Stimulated activated effector memory CD8-positive, alpha-beta T cell treated with anti-CD3 and anti-CD28 coated beads, Interleukin-12 subunit alpha, Interleukin-12 subunit beta, amount 100 ng/mL, for 72 hours (primary cell): ENCODE data around the gene TXNDC15.

Experiments used
- ATAC-seq: fragments of 150-1000 bp; cut with Tn5 transposase; 2 replicates; pipeline ENCODE4 v1.10.0; 2021
- DNase-seq, 2 donors: peaks; one replicate each; pipeline ENCODE4 v3.0.0; 2021 to 2022; ENCODE audit warnings: low spot score in 2 of 2
- H3K27ac Mint-ChIP-seq: one replicate; pipeline ENCODE4 v1.8.0; 2022; ENCODE audit warnings: mild to moderate bottlenecking, mixed read lengths
- H3K36me3 Mint-ChIP-seq: one replicate; pipeline ENCODE4 v1.8.0; 2022; ENCODE audit warnings: mild to moderate bottlenecking, mixed read lengths
- H3K4me1 Mint-ChIP-seq: one replicate; pipeline ENCODE4 v1.8.0; 2022; ENCODE audit warnings: mixed read lengths
- H3K4me3 Mint-ChIP-seq: one replicate; pipeline ENCODE4 v1.8.0; 2022; ENCODE audit warnings: mild to moderate bottlenecking, mixed read lengths
- H3K9me3 Mint-ChIP-seq: one replicate; pipeline ENCODE4 v1.8.0; 2022; ENCODE audit warnings: mixed read lengths

The TXNDC15 gene

DNA sequence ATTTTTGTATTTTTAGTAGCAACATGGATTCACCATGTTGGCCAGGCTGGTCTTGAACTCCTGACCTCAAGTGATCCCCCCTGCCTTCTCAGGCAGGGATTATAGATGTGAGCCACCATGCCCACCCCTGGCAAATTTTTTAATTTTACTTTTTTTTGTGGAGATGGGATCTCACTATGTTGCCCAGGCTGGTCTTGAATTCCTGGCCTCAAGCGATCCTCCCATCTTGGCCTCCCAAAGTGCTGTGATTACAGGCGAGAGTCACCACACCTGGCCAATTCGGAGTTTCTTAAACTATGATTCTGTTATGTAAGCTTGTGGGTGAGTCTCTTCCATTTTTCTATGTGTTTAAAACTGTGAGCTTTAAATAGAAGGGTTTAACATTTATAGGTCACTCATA, 58.3 kb downstream of the TXNDC15 start:
- H3K4me3 Mint-ChIP-seq: no peak overlapping the region
- DNase-seq (no peak), ATAC-seq (no peak)
- H3K27ac Mint-ChIP-seq: no peak overlapping the region
- H3K4me1 Mint-ChIP-seq: no peaks in the 10 kb centered on the region
- peaks cover 12% of the 10 kb centered on the region for H3K36me3 Mint-ChIP-seq
- no peaks in the 10 kb centered on the region for H3K9me3 Mint-ChIP-seq

GRCh38 chr5:134934202-134934601, 60.0 kb downstream of the TXNDC15 start:
- H3K9me3 Mint-ChIP-seq: no peaks in the 10 kb centered on the region
- no peak for ATAC-seq
- H3K4me1 Mint-ChIP-seq: no peaks in the 10 kb centered on the region
- H3K36me3 Mint-ChIP-seq: peaks cover 12% of the 10 kb centered on the region
- H3K4me3 Mint-ChIP-seq: no peak overlapping the region
- no peak overlapping the region for H3K27ac Mint-ChIP-seq
- no peak for DNase-seq

DNA sequence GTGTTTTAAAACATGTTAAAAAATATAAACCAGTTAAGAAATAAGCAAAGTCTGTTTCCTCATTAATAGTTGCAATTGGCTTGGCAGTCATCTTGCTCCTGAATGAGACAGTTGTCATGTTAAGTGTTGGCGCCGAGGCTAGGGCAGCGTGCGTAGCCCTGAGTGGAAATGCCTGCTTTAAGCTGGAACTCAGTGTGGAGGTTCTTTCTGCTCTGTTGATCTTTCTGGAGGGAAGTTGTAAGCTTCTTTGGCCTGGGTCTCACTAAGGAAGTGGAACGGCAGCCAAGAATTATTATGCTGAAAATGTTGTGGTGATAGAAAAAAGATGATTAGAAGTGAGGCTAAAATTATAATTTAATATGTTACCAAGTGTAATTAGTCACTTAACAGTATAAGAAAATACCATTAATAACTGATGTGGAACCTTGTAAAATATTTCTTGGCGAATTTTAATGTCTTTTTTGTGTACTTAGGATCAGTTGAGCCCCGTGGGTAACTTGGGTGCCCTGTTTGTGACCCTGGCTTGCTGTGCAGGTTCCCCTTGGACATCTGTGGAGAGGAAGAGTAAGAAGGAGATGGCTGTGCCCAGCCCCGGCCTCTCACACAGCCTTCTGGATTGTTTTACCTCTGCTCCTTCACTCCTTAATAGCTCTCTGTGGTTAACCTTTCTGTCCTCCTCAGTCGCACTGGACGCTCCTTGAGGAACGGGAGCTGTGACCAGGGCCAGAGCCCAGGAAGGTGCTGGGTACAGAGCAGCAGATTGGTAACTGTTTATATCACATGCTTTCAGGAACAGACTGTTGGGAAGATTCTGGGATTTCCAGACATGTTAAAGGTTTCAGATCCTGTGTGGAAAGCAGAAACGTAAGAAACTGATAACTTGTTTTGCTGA, 61.8 kb downstream of the TXNDC15 start:
- Mint-ChIP-seq H3K27ac (peak overlapping the region; percentile 19), H3K36me3 (peaks cover 16% of the 10 kb centered on the region), H3K4me3 (no peak overlapping the region)

GRCh38 chr5:134937526-134937925, 63.4 kb downstream of the TXNDC15 start:
- Mint-ChIP-seq H3K9me3 (no peaks in the 10 kb centered on the region), H3K4me3 (no peak overlapping the region), H3K36me3 (peaks cover 12% of the 10 kb centered on the region), H3K4me1 (no peaks in the 10 kb centered on the region), H3K27ac (no peak overlapping the region)
- ATAC-seq: no peak
- no peak for DNase-seq

More for the DNA sequence above, 61.8 kb downstream of the TXNDC15 start:
- ATAC-seq (no peak), DNase-seq (no peak)
- Mint-ChIP-seq H3K9me3 (no peaks in the 10 kb centered on the region), H3K4me1 (no peaks in the 10 kb centered on the region)

- no peak overlapping the region for H3K4me3 Mint-ChIP-seq
- no peak overlapping the region for H3K27ac Mint-ChIP-seq
- DNase-seq (no peak), ATAC-seq (no peak)
- no peaks in the 10 kb centered on the region for H3K4me1 Mint-ChIP-seq
- peaks cover 8% of the 10 kb centered on the region for H3K36me3 Mint-ChIP-seq
- H3K9me3 Mint-ChIP-seq: no peaks in the 10 kb centered on the region
Observed at GRCh38 chr5:134938030-134938429, 63.9 kb downstream of the TXNDC15 start.

GRCh38 chr5:134939500-134939899, 65.3 kb downstream of the TXNDC15 start:
- H3K36me3 Mint-ChIP-seq: peaks cover 8% of the 10 kb centered on the region
- no peaks in the 10 kb centered on the region for H3K4me1 Mint-ChIP-seq
- no peak overlapping the region for H3K4me3 Mint-ChIP-seq

DNA sequence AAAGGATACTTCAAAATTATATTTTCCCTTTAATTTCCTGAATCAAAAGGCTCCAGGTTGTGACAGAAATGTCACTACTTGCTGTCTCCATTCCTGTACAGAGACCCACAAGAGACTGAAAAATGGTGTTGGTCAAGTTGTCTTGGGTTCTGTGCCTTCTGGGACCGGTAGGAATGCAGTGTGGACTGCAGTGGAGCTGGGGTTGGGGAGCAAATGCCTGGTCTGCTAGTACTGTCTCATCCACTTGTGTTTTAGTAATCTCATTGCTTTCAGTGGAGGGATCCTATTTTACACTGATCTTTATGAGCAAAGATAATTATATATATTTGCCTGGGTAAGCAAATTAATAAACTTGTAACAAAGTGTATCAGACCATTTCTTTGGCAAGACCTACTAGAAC, 69.4 kb downstream of the TXNDC15 start:
- no peak for DNase-seq
- peaks cover 8% of the 10 kb centered on the region for H3K36me3 Mint-ChIP-seq
- no peak overlapping the region for H3K27ac Mint-ChIP-seq
- H3K4me1 Mint-ChIP-seq: no peaks in the 10 kb centered on the region
- no peaks in the 10 kb centered on the region for H3K9me3 Mint-ChIP-seq
- no peak for ATAC-seq
- H3K4me3 Mint-ChIP-seq: no peak overlapping the region

More at GRCh38 chr5:134939500-134939899, 65.3 kb downstream of the TXNDC15 start:
- no peak for ATAC-seq
- Mint-ChIP-seq H3K9me3 (no peaks in the 10 kb centered on the region), H3K27ac (no peak overlapping the region)
- no peak for DNase-seq

DNA sequence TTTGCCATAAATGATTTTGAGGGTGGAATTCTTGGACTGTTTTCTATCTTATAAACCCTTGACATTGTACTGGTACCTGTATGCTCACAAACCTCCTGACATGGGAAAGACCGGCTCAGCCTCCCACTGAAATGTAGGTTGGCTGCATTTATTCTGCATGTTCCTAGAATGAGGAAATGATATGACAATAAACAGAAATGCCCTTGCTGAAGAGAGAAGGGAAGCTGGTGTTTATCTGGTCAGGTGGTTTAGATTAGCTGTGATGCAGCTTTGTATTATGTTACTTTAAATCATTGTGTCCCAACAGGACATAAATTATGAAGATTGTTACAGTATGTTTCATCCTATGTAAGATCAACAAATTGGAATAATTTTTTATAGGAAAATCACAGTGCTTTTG, 70.5 kb downstream of the TXNDC15 start:
- Mint-ChIP-seq H3K9me3 (no peaks in the 10 kb centered on the region), H3K36me3 (peaks cover 6% of the 10 kb centered on the region), H3K4me3 (no peak overlapping the region), H3K4me1 (no peaks in the 10 kb centered on the region), H3K27ac (no peak overlapping the region)
- DNase-seq (no peak), ATAC-seq (no peak)

- DNase-seq (no peak), ATAC-seq (no peak)
- no peaks in the 10 kb centered on the region for H3K4me1 Mint-ChIP-seq
- H3K36me3 Mint-ChIP-seq: peaks cover 2% of the 10 kb centered on the region
- no peak overlapping the region for H3K4me3 Mint-ChIP-seq
- no peaks in the 10 kb centered on the region for H3K9me3 Mint-ChIP-seq
- H3K27ac Mint-ChIP-seq: no peak overlapping the region
Observed at GRCh38 chr5:134945041-134945440, 70.9 kb downstream of the TXNDC15 start.

- H3K36me3 Mint-ChIP-seq: no peaks in the 10 kb centered on the region
- no peaks in the 10 kb centered on the region for H3K9me3 Mint-ChIP-seq
- DNase-seq (no peak), ATAC-seq (no peak)
- no peak overlapping the region for H3K27ac Mint-ChIP-seq
- no peak overlapping the region for H3K4me3 Mint-ChIP-seq
- no peaks in the 10 kb centered on the region for H3K4me1 Mint-ChIP-seq
Observed at GRCh38 chr5:134948911-134949310, 74.7 kb downstream of the TXNDC15 start.

GRCh38 chr5:134949316-134949715, 75.1 kb downstream of the TXNDC15 start:
- DNase-seq (no peak), ATAC-seq (no peak)
- H3K4me3 Mint-ChIP-seq: no peak overlapping the region
- no peaks in the 10 kb centered on the region for H3K36me3 Mint-ChIP-seq
- peaks cover 3% of the 10 kb centered on the region for H3K9me3 Mint-ChIP-seq
- no peaks in the 10 kb centered on the region for H3K4me1 Mint-ChIP-seq
- no peak overlapping the region for H3K27ac Mint-ChIP-seq
